SK-N-SH (cell line): ENCODE results near the gene ADAMTS7. TPM values are rescaled to one million over a fixed set of nuclear protein-coding genes. Genes with fewer than 3 reads are reported as not detected.
"Not testable (repeated sequence)": the region's sequence is repeated elsewhere in the genome, so short reads cannot be mapped to it uniquely, and the experiment has no call there.

ENCODE experiments used
- CTCF ChIA-PET: fragments of 300-600, 350-600 bp; formaldehyde crosslinking; extraction: SDS; loops from one replicate; lab custom pipeline; 2021; lab: Yijun Ruan, JAX
- POLR2A ChIA-PET: fragments of 350-600 bp; sonication (Branson Sonifier 250); formaldehyde crosslinking; extraction: SDS; loops from one replicate; lab custom pipeline; 2020; ENCODE audit warnings: antibody characterized with exemption, inconsistent platforms; lab: Yijun Ruan, JAX
- DNase-seq: peaks from one replicate; pipeline ENCODE4 v3.0.0; 2012
- H2AFZ ChIP-seq: fragments of 200-600 bp; sonication (generic); 2 replicates; pipeline ENCODE4 v1.8.1; 2016; ENCODE audit warnings: antibody characterized with exemption, mild to moderate bottlenecking, low read depth
- H3F3A ChIP-seq: fragments of 200-600 bp; sonication (generic); replicated peaks from 2 replicates; pipeline ENCODE3; 2016; ENCODE audit warnings: antibody characterized with exemption, mild to moderate bottlenecking; ENCODE audit not compliant: insufficient read depth
- H3K27ac ChIP-seq, 2 experiments: fragments of 200-500 bp in 1 of 2; fragments of 200-600 bp in 1 of 2; sonication (Bioruptor generic) in 1 of 2; sonication (generic), shearing (Covaris generic) in 1 of 2; 2 replicates each; pipeline versions ENCODE4 v1.5.1 to v1.6.1; 2014 to 2016; ENCODE audit warnings: low read depth in 2 of 2, inconsistent platforms in 1 of 2, low read length in 1 of 2, mild to moderate bottlenecking in 1 of 2, mixed read lengths in 1 of 2
- H3K27me3 ChIP-seq: fragments of 200-600 bp; sonication (generic), shearing (Covaris generic); 2 replicates; pipeline ENCODE4 v1.6.1; 2016; ENCODE audit warnings: mixed run types; ENCODE audit not compliant: insufficient read depth
- H3K36me3 ChIP-seq, 2 experiments: fragments of 200-500 bp in 1 of 2; fragments of 200-600 bp in 1 of 2; sonication (Bioruptor generic) in 1 of 2; sonication (generic) in 1 of 2; replicated peaks in 1 of 2; 2 replicates each; pipeline versions ENCODE3 to v1.5.1; 2014 to 2016; ENCODE audit warnings: low read length in 1 of 2, mild to moderate bottlenecking in 1 of 2; ENCODE audit not compliant: insufficient read depth in 2 of 2, control insufficient read depth in 1 of 2
- H3K4me1 ChIP-seq, 2 experiments: fragments of 200-500 bp in 1 of 2; fragments of 200-600 bp in 1 of 2; sonication (Bioruptor generic) in 1 of 2; sonication (generic), shearing (Covaris generic) in 1 of 2; 2 replicates each; pipeline versions ENCODE4 v1.5.1 to v1.6.1; 2014 to 2016; ENCODE audit warnings: low read depth in 1 of 2, low read length in 1 of 2, mixed run types in 1 of 2; ENCODE audit not compliant: insufficient read depth in 2 of 2, control insufficient read depth in 1 of 2
- H3K4me2 ChIP-seq: fragments of 200-600 bp; sonication (generic), shearing (Covaris generic); 2 replicates; pipeline ENCODE4 v1.6.1; 2017; ENCODE audit warnings: mixed run types
- H3K4me3 ChIP-seq, 2 experiments: fragments of 200-500 bp in 1 of 2; fragments of 200-600 bp in 1 of 2; sonication (Bioruptor generic) in 1 of 2; sonication (generic), shearing (Covaris generic) in 1 of 2; 2 replicates each; pipeline versions ENCODE4 v1.5.1 to v1.8.1; 2014 to 2016; ENCODE audit warnings: low read depth in 2 of 2, inconsistent platforms in 1 of 2, low read length in 1 of 2, mild to moderate bottlenecking in 1 of 2, mixed read lengths in 1 of 2, moderate library complexity in 1 of 2
- H3K79me2 ChIP-seq: fragments of 200-600 bp; sonication (generic); 2 replicates; pipeline ENCODE4 v1.8.1; 2017; ENCODE audit warnings: mild to moderate bottlenecking; ENCODE audit not compliant: insufficient read depth
- H3K9ac ChIP-seq: fragments of 200-600 bp; sonication (generic); 2 replicates; pipeline ENCODE4 v1.6.1; 2017; ENCODE audit warnings: mixed run types
- H3K9me2 ChIP-seq: fragments of 200-600 bp; sonication (generic); 2 replicates; pipeline ENCODE4 v1.6.1; 2017; ENCODE audit warnings: mixed run types
- H3K9me3 ChIP-seq: fragments of 200-600 bp; sonication (generic); 2 replicates; pipeline ENCODE4 v1.6.1; 2017; ENCODE audit warnings: mixed run types, mild to moderate bottlenecking, moderate library complexity
- H4K20me1 ChIP-seq: fragments of 200-600 bp; sonication (generic); 2 replicates; pipeline ENCODE4 v1.6.1; 2017; ENCODE audit warnings: mild to moderate bottlenecking, mixed run types; ENCODE audit not compliant: insufficient read depth
- EP300 ChIP-seq, 2 experiments: IDR thresholded peaks; 2 replicates each; pipeline versions ENCODE4 v1.4.0 to v1.6.1; 2012; ENCODE audit warnings: borderline replicate concordance in 1 of 2, low read depth in 1 of 2, low read length in 1 of 2
- EZH2phosphoT487 ChIP-seq: fragments of 200-600 bp; sonication (generic); IDR thresholded peaks from 2 replicates; pipeline ENCODE4 v1.6.1; 2017; ENCODE audit warnings: low read depth, mixed run types, mild to moderate bottlenecking, antibody characterized with exemption, moderate library complexity, borderline replicate concordance
- FOXM1 ChIP-seq: IDR thresholded peaks from 2 replicates; pipeline ENCODE4 v1.4.0; 2012; ENCODE audit warnings: low read depth, mild to moderate bottlenecking
- GABPA ChIP-seq: IDR thresholded peaks from 2 replicates; pipeline ENCODE4 v1.4.0; 2012; ENCODE audit warnings: low read depth, mild to moderate bottlenecking
- TCF12 ChIP-seq: IDR thresholded peaks from 2 replicates; pipeline ENCODE4 v1.4.0; 2012
- WGBS: methylation state at CpG from one replicate; pipeline ENCODE4 v1.1.6; 2017; ENCODE audit warnings: low lambda C conversion rate; 5-methylcytosine and 5-hydroxymethylcytosine counted together
- polyA plus RNA-seq, 3 experiments: library from polyadenylated mRNA; depleted of rRNA; stranded (reverse); fragments of >200 nt; gene quantifications; 2 replicates each; pipeline ENCODE4 v1.2.3, GENCODE V29; 2012
- TF ChIP-seq, protein P1 (sequence below): fragments of 200-600 bp; sonication (generic); IDR thresholded peaks from 2 replicates; pipeline ENCODE4 v1.6.1; 2017; ENCODE audit warnings: antibody characterized with exemption, mild to moderate bottlenecking, moderate library complexity

Gene ADAMTS7
- polyA plus RNA-seq, 1 of the 3 experiments (the other 2 are of a cell fraction) = 17.9 TPM

DNA sequence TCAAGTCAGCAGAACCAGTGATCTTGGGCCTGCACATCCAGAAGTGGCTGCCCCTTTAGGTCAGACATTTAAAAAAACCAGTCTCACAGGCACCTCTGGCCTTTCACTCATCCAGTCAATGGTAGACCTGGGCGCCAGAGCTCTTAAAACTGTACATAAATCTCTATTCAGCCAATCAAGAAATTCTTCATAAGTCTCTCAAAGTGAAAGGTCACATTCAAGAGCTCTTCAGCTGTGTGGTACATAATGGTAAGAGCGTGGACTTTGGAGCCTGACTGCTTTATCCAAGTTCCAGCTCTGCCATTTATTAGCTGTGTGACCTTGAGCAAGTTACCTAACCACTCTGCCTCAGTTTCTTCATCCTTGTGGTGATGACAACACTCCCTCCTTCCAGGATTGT is 39.1 kb upstream of the ADAMTS7 start:
- Histone ChIP-seq H3K36me3 (no peaks in the 10 kb centered on the region), H4K20me1 (no peaks in the 10 kb centered on the region), H3K79me2 (no peaks in the 10 kb centered on the region), H3K9me2 (no peaks in the 10 kb centered on the region), H3K9ac (no peak overlapping the region), H3K27ac (no peak overlapping the region), H3K9me3 (no peaks in the 10 kb centered on the region), H2AFZ (no peak overlapping the region), H3K4me1 (no peaks in the 10 kb centered on the region; a peak in 1 of 4 replicates), H3F3A (peaks cover 2% of the 10 kb centered on the region), H3K27me3 (no peaks in the 10 kb centered on the region), H3K4me2 (no peak overlapping the region), H3K4me3 (no peak overlapping the region)
- CTCF ChIA-PET = interaction anchor here (1.2 to 1.5 kb wide), 2 partner anchors 10 to 39 kb away, joined by 3 to 6 read pairs; partner anchors contain the start of gene ADAMTS7
- WGBS = 73% methylated on average over 2 of the region's 2 CpGs
- no peak for DNase-seq
- POLR2A ChIA-PET = no interaction called here
- TF ChIP-seq GABPA (no peak), EP300 (IDR thresholded peaks at IDR 0.05; ENCODE audit: borderline replicate concordance in 1 of 2, low read depth in 1 of 2, low read length in 1 of 2) (no peak), TCF12 (no peak), FOXM1 (no peak), EZH2phosphoT487 (no peak)
- TF ChIP-seq, protein P1, sequence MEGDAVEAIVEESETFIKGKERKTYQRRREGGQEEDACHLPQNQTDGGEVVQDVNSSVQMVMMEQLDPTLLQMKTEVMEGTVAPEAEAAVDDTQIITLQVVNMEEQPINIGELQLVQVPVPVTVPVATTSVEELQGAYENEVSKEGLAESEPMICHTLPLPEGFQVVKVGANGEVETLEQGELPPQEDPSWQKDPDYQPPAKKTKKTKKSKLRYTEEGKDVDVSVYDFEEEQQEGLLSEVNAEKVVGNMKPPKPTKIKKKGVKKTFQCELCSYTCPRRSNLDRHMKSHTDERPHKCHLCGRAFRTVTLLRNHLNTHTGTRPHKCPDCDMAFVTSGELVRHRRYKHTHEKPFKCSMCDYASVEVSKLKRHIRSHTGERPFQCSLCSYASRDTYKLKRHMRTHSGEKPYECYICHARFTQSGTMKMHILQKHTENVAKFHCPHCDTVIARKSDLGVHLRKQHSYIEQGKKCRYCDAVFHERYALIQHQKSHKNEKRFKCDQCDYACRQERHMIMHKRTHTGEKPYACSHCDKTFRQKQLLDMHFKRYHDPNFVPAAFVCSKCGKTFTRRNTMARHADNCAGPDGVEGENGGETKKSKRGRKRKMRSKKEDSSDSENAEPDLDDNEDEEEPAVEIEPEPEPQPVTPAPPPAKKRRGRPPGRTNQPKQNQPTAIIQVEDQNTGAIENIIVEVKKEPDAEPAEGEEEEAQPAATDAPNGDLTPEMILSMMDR = no peak

DNA sequence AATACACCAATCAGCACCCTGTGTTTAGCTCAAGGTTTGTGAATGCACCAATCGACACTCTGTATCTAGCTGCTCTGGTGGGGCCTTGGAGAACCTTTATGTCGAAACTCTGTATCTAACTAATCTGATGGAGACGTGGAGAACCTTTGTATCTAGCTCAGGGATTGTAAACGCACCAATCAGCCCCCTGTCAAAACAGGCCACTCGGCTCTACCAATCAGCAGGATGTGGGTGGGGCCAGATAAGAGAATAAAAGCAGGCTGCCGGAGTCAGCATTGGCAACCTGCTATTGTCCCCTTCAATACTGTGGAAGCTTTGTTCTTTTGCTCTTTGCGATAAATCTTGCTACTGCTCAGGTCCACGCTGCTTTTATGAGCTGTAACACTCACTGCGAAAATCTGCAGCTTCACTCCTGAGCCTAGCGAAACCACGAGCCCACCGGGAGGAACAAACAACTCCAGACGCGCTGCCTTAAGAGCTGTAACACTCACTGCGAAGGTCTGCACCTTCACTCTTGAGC is 36.2 kb upstream of the ADAMTS7 start:
- CTCF ChIA-PET = interaction anchor here (0.5 to 0.7 kb wide), 2 partner anchors 35 to 425 kb away, joined by 3 to 4 read pairs; no protein-coding TSS in a partner anchor
- H4K20me1 ChIP-seq, POLR2A ChIA-PET, DNase-seq, H3K79me2 ChIP-seq, H3K4me3 ChIP-seq, H3K27me3 ChIP-seq, H3F3A ChIP-seq, H3K27ac ChIP-seq, H2AFZ ChIP-seq, H3K4me1 ChIP-seq, H3K36me3 ChIP-seq, H3K9ac ChIP-seq, H3K9me3 ChIP-seq, H3K9me2 ChIP-seq, H3K4me2 ChIP-seq: not testable (repeated sequence)
- 89% methylated on average over 13 of the region's 15 CpGs for WGBS

DNA sequence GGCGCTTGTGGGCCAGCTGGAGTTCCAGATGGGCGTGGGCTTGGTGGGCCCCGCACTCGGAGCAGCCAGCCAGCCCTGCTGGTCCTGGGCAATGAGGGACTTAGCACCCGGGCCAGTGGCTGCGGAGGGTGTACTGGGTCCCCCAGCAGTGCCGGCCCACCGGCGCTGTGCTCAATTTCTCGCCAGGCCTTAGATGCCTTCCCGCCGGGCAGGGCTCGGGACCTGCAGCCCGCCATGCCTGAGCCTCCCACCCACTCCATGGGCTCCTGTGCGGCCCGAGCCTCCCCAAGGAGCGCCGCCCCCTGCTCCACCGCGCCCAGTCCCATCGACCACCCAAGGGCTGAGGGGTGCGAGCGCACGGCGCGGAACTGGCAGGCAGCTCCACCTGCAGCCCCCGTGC is 35.6 kb upstream of the ADAMTS7 start:
- CTCF ChIA-PET = interaction anchor here (0.7 kb wide), 1 partner anchor 35 kb away, joined by 4 read pairs; no protein-coding TSS in a partner anchor
- H3K9ac ChIP-seq, POLR2A ChIA-PET, H3K4me1 ChIP-seq, H3K9me3 ChIP-seq, H3F3A ChIP-seq, H3K4me2 ChIP-seq, H2AFZ ChIP-seq, H3K27ac ChIP-seq, H3K79me2 ChIP-seq, H3K36me3 ChIP-seq, H4K20me1 ChIP-seq, H3K9me2 ChIP-seq, H3K4me3 ChIP-seq, H3K27me3 ChIP-seq, DNase-seq: not testable (repeated sequence)
- WGBS = no CpG with 5 or more reads among the region's 27 CpGs
